Brain pericyte (primary cell): Measurements from ENCODE around the gene VPS13A.

ENCODE experiments used
- DNase-seq: peaks from one replicate; pipeline ENCODE4 v3.0.0-alpha.2; 2012; ENCODE audit warnings: low read depth, low spot score

The VPS13A gene

GRCh38 chr9:77457916-77458592, 280.7 kb downstream of the VPS13A start:
- DNase-seq, result no peak

- DNase-seq, result no peak
Observed at GRCh38 chr9:77460938-77461337, 283.6 kb downstream of the VPS13A start.

GRCh38 chr9:77462066-77462465, 284.7 kb downstream of the VPS13A start:
- no peak for DNase-seq

- DNase-seq, result no peak
Observed at GRCh38 chr9:77463151-77463550, 285.8 kb downstream of the VPS13A start.

DNA sequence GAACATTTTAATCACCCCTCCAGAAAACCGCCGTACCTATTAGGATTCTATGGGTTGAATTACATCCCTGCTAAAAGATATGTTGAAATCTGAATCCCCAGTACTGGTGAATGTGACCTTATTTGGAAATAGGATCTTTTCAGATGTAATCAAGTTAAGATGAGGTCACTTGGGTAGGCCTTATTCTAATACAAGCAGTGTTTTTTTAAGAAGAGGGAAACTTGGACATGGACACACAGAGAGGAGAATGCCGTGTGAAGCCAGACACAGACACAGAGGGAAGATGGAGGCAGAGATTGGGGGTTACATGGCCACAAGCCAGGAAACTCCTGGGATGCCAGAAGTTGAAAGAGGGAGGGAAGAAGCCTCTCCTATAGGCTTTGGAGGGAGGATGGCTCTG, 287.3 kb downstream of the VPS13A start:
- no peak for DNase-seq

DNA sequence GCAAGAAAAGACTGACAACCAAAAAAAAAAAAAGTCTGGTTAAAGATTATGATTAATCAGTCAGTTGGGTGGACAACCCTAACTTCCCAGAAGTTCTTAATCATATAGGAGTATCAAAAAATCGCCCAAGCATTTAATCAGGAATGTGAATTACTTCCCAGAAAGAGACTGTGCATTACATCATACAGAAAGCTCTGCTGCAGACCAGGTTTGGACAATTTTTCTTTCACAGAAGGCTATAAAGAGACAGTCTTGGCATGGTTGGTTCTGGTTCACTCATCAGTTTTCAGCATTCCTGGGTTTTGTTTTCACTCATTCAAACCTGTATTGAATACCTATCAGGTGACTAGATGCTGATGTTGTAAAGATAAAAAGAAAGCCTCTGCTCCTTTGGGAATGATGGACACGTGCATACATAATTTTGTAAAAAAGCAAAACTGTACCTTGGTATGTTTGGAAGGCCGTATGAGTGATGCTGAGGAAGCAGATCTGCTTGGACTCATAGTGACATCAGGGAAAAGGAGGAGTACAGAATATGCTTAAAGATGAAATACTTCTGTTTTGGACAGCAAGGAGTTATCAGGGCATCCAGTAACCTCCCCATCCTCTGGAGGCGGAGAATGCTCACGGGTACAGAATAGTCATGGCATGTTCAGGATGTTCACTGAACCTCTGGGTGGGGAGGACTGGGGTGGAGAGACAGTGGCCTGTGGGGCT, 292.3 kb downstream of the VPS13A start:
- no peak for DNase-seq
